ENCODE data around the gene ZWILCH.

The ZWILCH gene

GRCh38 chr15:66472176-66472999 is 32.7 kb upstream of the ZWILCH start:
- peak; percentile 55 for DNase-seq (ENCODE audit: extremely low read depth, low read depth)
- H3K4me3 ChIP-seq (replicated peaks; ENCODE audit: low read depth, low read length), result no peak overlapping the region
- TF ChIP-seq CTCF (IDR thresholded peaks at IDR 0.05; ENCODE audit: low read depth, low read length, missing control alignments), result no peak

GRCh38 chr15:66474135-66474534 is 31.0 kb upstream of the ZWILCH start:
- no peak for DNase-seq (ENCODE audit: extremely low read depth, low read depth)
- TF ChIP-seq CTCF (IDR thresholded peaks at IDR 0.05; ENCODE audit: low read depth, low read length, missing control alignments), result no peak
- H3K4me3 ChIP-seq (replicated peaks; ENCODE audit: low read depth, low read length), result no peak overlapping the region

- H3K4me3 ChIP-seq (replicated peaks; ENCODE audit: low read depth, low read length), result no peak overlapping the region
- DNase-seq (ENCODE audit: extremely low read depth, low read depth), result no peak
- TF ChIP-seq CTCF (IDR thresholded peaks at IDR 0.05; ENCODE audit: low read depth, low read length, missing control alignments), result no peak
These were observed 30.2 kb upstream of the ZWILCH start for GRCh38 chr15:66474963-66475362.

- no peak overlapping the region for H3K4me3 ChIP-seq (replicated peaks; ENCODE audit: low read depth, low read length)
- no peak for TF ChIP-seq CTCF (IDR thresholded peaks at IDR 0.05; ENCODE audit: low read depth, low read length, missing control alignments)
- no peak for DNase-seq (ENCODE audit: extremely low read depth, low read depth)
These were observed 28.6 kb upstream of the ZWILCH start for GRCh38 chr15:66476535-66476934.

GRCh38 chr15:66477011-66477410 is 28.1 kb upstream of the ZWILCH start:
- H3K4me3 ChIP-seq (replicated peaks; ENCODE audit: low read depth, low read length), result no peak overlapping the region
- TF ChIP-seq CTCF (IDR thresholded peaks at IDR 0.05; ENCODE audit: low read depth, low read length, missing control alignments), result no peak

GRCh38 chr15:66480267-66480666 is 24.9 kb upstream of the ZWILCH start:
- no peak overlapping the region for H3K4me3 ChIP-seq (replicated peaks; ENCODE audit: low read depth, low read length)
- no peak for TF ChIP-seq CTCF (IDR thresholded peaks at IDR 0.05; ENCODE audit: low read depth, low read length, missing control alignments)
- no peak for DNase-seq (ENCODE audit: extremely low read depth, low read depth)

More at GRCh38 chr15:66477011-66477410, 28.1 kb upstream of the ZWILCH start:
- DNase-seq (ENCODE audit: extremely low read depth, low read depth), result no peak
